Sigmoid colon (tissue), 3 donors: Measurements from ENCODE around the gene ATP10A.

Experiments used
- CTCF ChIP-seq, 4 experiments: fragments of 450-650 bp in 3 of 4; fragments of 200-600 bp in 1 of 4; IDR thresholded peaks; one replicate each; pipeline ENCODE4 v1.5.1; 2016 to 2019; ENCODE audit warnings: antibody characterized with exemption in 4 of 4, mild to moderate bottlenecking in 3 of 4, moderate library complexity in 2 of 4
- POLR2A ChIP-seq, 2 donors: fragments of 450-650 bp; IDR thresholded peaks; one replicate each; pipeline ENCODE4 v1.6.1; 2016; ENCODE audit warnings: antibody characterized with exemption in 2 of 2, mild to moderate bottlenecking in 2 of 2, moderate library complexity in 2 of 2

GRCh38 chr15:25802285-25802830 lies 60.8 kb downstream of the ATP10A start:
- TF ChIP-seq CTCF (IDR thresholded peaks at IDR 0.05) = no peak
- TF ChIP-seq POLR2A (IDR thresholded peaks at IDR 0.05) = no peak
